AG04449 (cell line): ENCODE results near the gene TIGD1.
"Not testable (repeated sequence)": the region's sequence is repeated elsewhere in the genome, so short reads cannot be mapped to it uniquely, and the experiment has no call there.

ENCODE experiments used
- CTCF ChIA-PET: fragments of 350-600 bp; formaldehyde crosslinking; extraction: SDS; loops from one replicate; lab custom pipeline; 2021; ENCODE audit warnings: antibody characterized with exemption; lab: Yijun Ruan, JAX
- POLR2A ChIA-PET: fragments of 400-600, 350-600 bp; formaldehyde crosslinking; extraction: SDS; loops from one replicate; lab custom pipeline; 2020; ENCODE audit warnings: antibody characterized with exemption, inconsistent platforms; lab: Yijun Ruan, JAX
- DNase-seq: peaks from one replicate; pipeline ENCODE4 v3.0.0-alpha.2; 2010; ENCODE audit warnings: low read depth, low spot score
- H3K4me3 ChIP-seq: 2 replicates; pipeline ENCODE4 v1.5.1; 2011; ENCODE audit warnings: low read depth, mild to moderate bottlenecking, control low read depth, low read length
- CTCF ChIP-seq: IDR thresholded peaks from one replicate; pipeline ENCODE4 v1.5.1; 2011; ENCODE audit warnings: mild to moderate bottlenecking, moderate library complexity, low read length, control low read depth, inconsistent platforms; ENCODE audit not compliant: insufficient read depth; ENCODE audit errors: missing control alignments

The TIGD1 gene

GRCh38 chr2:232573771-232574435 lies 23.5 kb upstream of the TIGD1 start:
- ChIA-PET POLR2A (no interaction called here), CTCF (no interaction called here)
- H3K4me3 ChIP-seq = no peak overlapping the region
- DNase-seq = no peak
- no peak for TF ChIP-seq CTCF

GRCh38 chr2:232573042-232573441 lies 22.7 kb upstream of the TIGD1 start:
- TF ChIP-seq CTCF = no peak
- no peak for DNase-seq
- CTCF ChIA-PET = no interaction called here
- POLR2A ChIA-PET = interaction anchor here (1.5 kb wide), 1 partner anchor 22 kb away, joined by 4 read pairs; the partner anchor contains the start of genes EIF4E2 and TIGD1
- no peak overlapping the region for H3K4me3 ChIP-seq

- no peak overlapping the region for H3K4me3 ChIP-seq
- CTCF ChIA-PET = interaction anchor here (1.3 kb wide), 1 partner anchor 34 kb away, joined by 3 read pairs; no protein-coding TSS in a partner anchor
- POLR2A ChIA-PET = no interaction called here
- DNase-seq = no peak
- no peak for TF ChIP-seq CTCF
Observed at GRCh38 chr2:232571026-232571474, 20.7 kb upstream of the TIGD1 start.

GRCh38 chr2:232570481-232570880 lies 20.1 kb upstream of the TIGD1 start:
- CTCF ChIA-PET = interaction anchor here (1.3 kb wide), 1 partner anchor 35 kb away, joined by 3 read pairs; no protein-coding TSS in a partner anchor
- POLR2A ChIA-PET, DNase-seq, H3K4me3 ChIP-seq: not testable (repeated sequence)

GRCh38 chr2:232569541-232569940 lies 19.2 kb upstream of the TIGD1 start:
- TF ChIP-seq CTCF = no peak
- CTCF ChIA-PET = interaction anchor here (1.2 kb wide), 1 partner anchor 10 kb away, joined by 4 read pairs; no protein-coding TSS in a partner anchor
- no peak for DNase-seq
- no peak overlapping the region for H3K4me3 ChIP-seq
- POLR2A ChIA-PET = interaction anchor here (2.4 kb wide), 1 partner anchor 19 kb away, joined by 9 read pairs; the partner anchor contains the start of genes EIF4E2 and TIGD1

GRCh38 chr2:232568161-232568560 lies 17.8 kb upstream of the TIGD1 start:
- no peak overlapping the region for H3K4me3 ChIP-seq
- POLR2A ChIA-PET = interaction anchor here (2.4 kb wide), 1 partner anchor 18 kb away, joined by 9 read pairs; the partner anchor contains the start of genes EIF4E2 and TIGD1
- DNase-seq = peak; percentile 31
- no peak for TF ChIP-seq CTCF
- CTCF ChIA-PET = interaction anchor here (0.8 to 1.2 kb wide), 3 partner anchors 11 to 891 kb away, joined by 3 to 4 read pairs (median 3); partner anchors contain the start of gene ATG16L1
